ENCODE data around the gene AUTS2. TPM values are rescaled to one million over a fixed set of nuclear protein-coding genes. Genes with fewer than 3 reads are reported as not detected.

The AUTS2 gene
- total and polyA plus RNA-seq, 10 of the 15 experiments (the other 5 are each of a cell fraction or from before 2014, with no cell fraction given), result 6.4 to 55.6 (median 21.6) TPM

- TF ChIP-seq RCOR1 (conservative IDR thresholded peaks at IDR 0.05; ENCODE audit: low read depth, low read length) (0 out of 2 replicates have a peak, but pooled peaks have one; percentile 48), ZNF217 (IDR thresholded peaks at IDR 0.05) (no peak), NR2F1 (conservative IDR thresholded peaks at IDR 0.05) (peak; percentile 93), REST (IDR thresholded peaks at IDR 0.05; ENCODE audit: low read depth, low read length) (peak; percentile 46; the same call in 1 of the 2 replicates), NFXL1 (IDR thresholded peaks at IDR 0.05; ENCODE audit: borderline replicate concordance) (no peak), DPF2 (IDR thresholded peaks at IDR 0.05) (peak; percentile 92), IKZF1 (conservative IDR thresholded peaks at IDR 0.05) (peak; percentile 93)
Measured at GRCh38 chr7:69906283-69906995, 308.2 kb downstream of the AUTS2 start (continued).

GRCh38 chr7:69907720-69908119 lies 309.4 kb downstream of the AUTS2 start:
- SMC1A ChIA-PET (ENCODE audit: uncharacterized antibody, unreplicated experiment), result interaction anchor here (1.0 to 5.0 kb wide), 12 partner anchors 9 to 791 kb away, joined by 3 to 72 read pairs (median 7); no protein-coding TSS in a partner anchor
- Histone ChIP-seq H4K20me1 (ENCODE audit: control insufficient read depth, insufficient read depth) (no peaks in the 10 kb centered on the region), H3K27me3 (replicated peaks in 1 of 2; ENCODE audit: control insufficient read depth in 2 of 2, insufficient read depth in 2 of 2, low read length in 1 of 2) (no peaks in the 10 kb centered on the region), H3K4me1 (ENCODE audit: control insufficient read depth, insufficient read depth, low read length) (peaks cover 22% of the 10 kb centered on the region), H3K79me2 (ENCODE audit: control insufficient read depth, insufficient read depth, low read length) (peaks cover 2% of the 10 kb centered on the region), H3K36me3 (ENCODE audit: control insufficient read depth in 2 of 2, insufficient read depth in 2 of 2, low read length in 1 of 2) (peaks cover 0 to 11% of the 10 kb centered on the region in 2 experiments; a peak in 2 of 4 replicates), H3K9ac (ENCODE audit: control insufficient read depth, insufficient read depth, low read length) (no peak overlapping the region), H3K27ac (ENCODE audit: control insufficient read depth, insufficient read depth) (peak overlapping the region; percentile 88; the same call in 1 of the 2 replicates), H3K9me3 (replicated peaks; ENCODE audit: control insufficient read depth, insufficient read depth, low read length) (peaks cover 11% of the 10 kb centered on the region; the same call in 2 of the 3 replicates), H3K4me3 (no peak overlapping the region), H3K4me2 (ENCODE audit: control insufficient read depth, insufficient read depth) (no peak overlapping the region), H2AFZ (ENCODE audit: control insufficient read depth, low read depth, low read length) (no peak overlapping the region)
- ATAC-seq (no peak), FAIRE-seq (no peak), DNase-seq (ENCODE audit: low read depth, low spot score) (no peak)
- CTCF ChIA-PET, result interaction anchor here (0.9 to 2.3 kb wide), 7 partner anchors 8 to 89 kb away, joined by 3 to 6 read pairs (median 4); no protein-coding TSS in a partner anchor
- RAD21 ChIA-PET (ENCODE audit: unreplicated experiment), result interaction anchor here (1.1 to 4.8 kb wide), 7 partner anchors 13 to 103 kb away, joined by 3 to 39 read pairs (median 11); no protein-coding TSS in a partner anchor
- no TSS peak for BruUV-seq (replicated peaks)
- in situ Hi-C loops (cut with MboI) (no loop called here), intact Hi-C loops (cut with micrococcal nuclease; ENCODE audit: unreplicated experiment) (loop anchor here (2.0 to 5.0 kb wide), 2 partner anchors 15 to 105 kb away; no protein-coding TSS in a partner anchor)
- POLR2A ChIA-PET, result interaction anchor here (0.6 to 1.4 kb wide), 2 partner anchors 8 to 264 kb away, joined by 3 to 4 read pairs; no protein-coding TSS in a partner anchor
- TF ChIP-seq DPF2 (IDR thresholded peaks at IDR 0.05) (no peak), ETV6 (conservative IDR thresholded peaks at IDR 0.05 in 1 of 2, IDR thresholded peaks at IDR 0.05 in 1 of 2; ENCODE audit: borderline replicate concordance in 1 of 2, low read depth in 1 of 2) (no peak), SIX5 (IDR thresholded peaks at IDR 0.05; ENCODE audit: low read depth, low read length, severe bottlenecking) (no peak), RAD21 (IDR thresholded peaks at IDR 0.05; ENCODE audit: insufficient read depth, low read depth, low read length) (no peak), POLR2AphosphoS2 (IDR thresholded peaks at IDR 0.05; ENCODE audit: low read depth, low read length) (no peak), PAX5 (IDR thresholded peaks at IDR 0.05; ENCODE audit: borderline replicate concordance, low read depth, low read length) (no peak), ZNF592 (IDR thresholded peaks at IDR 0.05) (no peak), IRF4 (IDR thresholded peaks at IDR 0.05; ENCODE audit: low read depth, low read length) (no peak)

All from GM12878 (cell line).